ENCODE measurements around the gene VASP.

GRCh38 chr19:45470762-45471081 lies 36.6 kb upstream of the VASP start:
- TF ChIP-seq CTCF (conservative IDR thresholded peaks at IDR 0.05; ENCODE audit: low read depth, low read length) (no peak), EZH2 (IDR thresholded peaks at IDR 0.05; ENCODE audit: borderline replicate concordance, low read depth, low read length, poor library complexity, severe bottlenecking) (no peak)

All from A673 (cell line).